SH-SY5Y (cell line): ENCODE data around the gene SHANK1.

ENCODE experiments used
- GATA2 ChIP-seq: IDR thresholded peaks from 2 replicates; pipeline ENCODE4 v1.6.1; 2011; ENCODE audit warnings: mild to moderate bottlenecking, low read depth, low read length
- GATA3 ChIP-seq: IDR thresholded peaks from 2 replicates; pipeline ENCODE4 v1.6.1; 2011; ENCODE audit warnings: low read depth, mild to moderate bottlenecking, low read length, moderate library complexity

SHANK1 gene

DNA sequence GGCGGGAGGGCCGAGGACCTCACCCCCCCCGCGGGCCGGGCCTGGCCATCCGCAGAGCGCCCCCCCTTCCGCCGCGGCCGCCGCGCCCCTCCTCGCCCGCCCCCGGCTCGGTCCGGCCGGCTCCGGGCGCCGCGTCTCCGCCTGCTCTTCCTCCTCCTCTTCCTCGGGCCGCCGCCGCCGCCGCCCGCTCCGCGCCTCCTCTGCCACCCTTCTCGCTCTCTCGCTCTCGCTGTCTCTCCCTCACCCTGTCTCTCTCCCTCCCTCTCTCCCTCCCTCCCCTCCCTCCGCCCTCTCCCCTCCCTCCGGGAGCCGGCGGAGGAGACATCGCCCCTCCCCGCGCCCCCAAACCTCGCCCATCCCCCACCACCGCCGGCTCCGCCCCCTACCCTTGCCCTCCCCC, at the start of gene SHANK1:
Gene SHANK1, minus strand, starts transcription at position 237 of the 400 bp plus-strand sequence. CDS start 2,883 bp downstream, outside the sequence.
- TF ChIP-seq GATA3 (no peak), GATA2 (no peak)

- no peak for TF ChIP-seq GATA3
- no peak for TF ChIP-seq GATA2
These were observed 48.7 kb upstream of the SHANK1 start for GRCh38 chr19:50768277-50768676.

GRCh38 chr19:50764409-50764808, 44.8 kb upstream of the SHANK1 start:
- TF ChIP-seq GATA3 (no peak), GATA2 (no peak)

GRCh38 chr19:50759886-50760285, 40.3 kb upstream of the SHANK1 start:
- no peak for TF ChIP-seq GATA2
- TF ChIP-seq GATA3: no peak

- TF ChIP-seq GATA2 (no peak), GATA3 (no peak)
These were observed 34.3 kb upstream of the SHANK1 start for GRCh38 chr19:50753879-50754278.

DNA sequence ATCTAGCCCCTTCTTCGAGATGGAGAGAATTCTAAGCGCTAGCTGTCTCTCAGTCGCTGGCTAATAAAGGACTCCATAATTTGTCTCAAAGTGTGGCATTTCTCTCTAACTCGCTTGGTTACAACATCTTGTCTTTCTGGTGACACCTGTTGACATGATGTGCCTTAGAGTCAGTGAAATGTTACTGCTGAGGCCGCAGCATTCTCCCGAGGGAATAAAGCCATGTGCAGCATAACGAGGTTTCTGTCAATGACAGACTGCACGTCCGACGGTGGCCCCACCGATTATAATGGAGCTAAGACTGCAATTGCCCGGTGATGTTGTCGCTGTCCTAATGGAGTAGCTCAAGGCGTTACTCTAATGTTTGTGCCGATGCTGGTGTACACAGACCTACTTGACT, 30.4 kb upstream of the SHANK1 start:
- no peak for TF ChIP-seq GATA2
- TF ChIP-seq GATA3: no peak

GRCh38 chr19:50749490-50749889, 29.9 kb upstream of the SHANK1 start:
- TF ChIP-seq GATA3 (no peak), GATA2 (no peak)

DNA sequence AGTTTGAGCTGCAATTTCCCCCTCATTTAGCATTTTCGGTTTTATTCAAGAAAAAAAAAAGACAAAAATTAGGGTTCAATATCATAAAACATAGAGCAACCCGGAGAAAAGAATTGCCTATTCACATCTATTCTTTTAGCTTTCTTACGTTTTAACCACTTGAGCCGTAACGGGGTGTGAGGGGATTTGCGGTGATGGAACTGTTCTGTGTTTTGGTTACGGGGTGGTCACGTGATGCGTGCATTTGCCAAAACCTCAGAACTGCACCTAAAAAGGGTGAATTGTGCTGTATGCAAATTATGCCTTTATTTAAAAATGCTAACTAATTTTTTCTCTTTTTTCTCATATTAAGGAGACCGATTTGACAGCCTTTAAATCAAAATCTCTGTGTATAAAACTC, 25.6 kb upstream of the SHANK1 start:
- TF ChIP-seq GATA2: no peak
- no peak for TF ChIP-seq GATA3

DNA sequence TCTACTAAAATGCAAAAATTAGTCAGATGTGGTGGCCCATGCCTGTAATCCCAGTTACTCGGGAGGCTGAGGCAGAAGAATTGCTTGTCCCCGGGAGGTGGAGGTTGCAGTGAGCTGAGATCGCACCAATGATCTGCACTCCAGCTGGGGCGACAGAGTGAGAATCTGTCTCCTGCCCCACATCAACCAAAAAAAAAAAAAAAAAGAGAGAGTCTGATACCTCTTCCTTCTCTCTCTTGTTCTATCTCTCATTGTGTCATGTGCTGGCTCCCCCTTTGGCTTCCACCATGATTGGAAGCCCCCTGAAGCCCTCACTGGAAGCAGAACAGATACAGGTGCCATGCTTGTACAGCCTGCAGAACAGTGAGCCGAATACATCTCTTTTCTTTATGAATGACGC, 23.9 kb upstream of the SHANK1 start:
- TF ChIP-seq GATA3 (no peak), GATA2 (no peak)

DNA sequence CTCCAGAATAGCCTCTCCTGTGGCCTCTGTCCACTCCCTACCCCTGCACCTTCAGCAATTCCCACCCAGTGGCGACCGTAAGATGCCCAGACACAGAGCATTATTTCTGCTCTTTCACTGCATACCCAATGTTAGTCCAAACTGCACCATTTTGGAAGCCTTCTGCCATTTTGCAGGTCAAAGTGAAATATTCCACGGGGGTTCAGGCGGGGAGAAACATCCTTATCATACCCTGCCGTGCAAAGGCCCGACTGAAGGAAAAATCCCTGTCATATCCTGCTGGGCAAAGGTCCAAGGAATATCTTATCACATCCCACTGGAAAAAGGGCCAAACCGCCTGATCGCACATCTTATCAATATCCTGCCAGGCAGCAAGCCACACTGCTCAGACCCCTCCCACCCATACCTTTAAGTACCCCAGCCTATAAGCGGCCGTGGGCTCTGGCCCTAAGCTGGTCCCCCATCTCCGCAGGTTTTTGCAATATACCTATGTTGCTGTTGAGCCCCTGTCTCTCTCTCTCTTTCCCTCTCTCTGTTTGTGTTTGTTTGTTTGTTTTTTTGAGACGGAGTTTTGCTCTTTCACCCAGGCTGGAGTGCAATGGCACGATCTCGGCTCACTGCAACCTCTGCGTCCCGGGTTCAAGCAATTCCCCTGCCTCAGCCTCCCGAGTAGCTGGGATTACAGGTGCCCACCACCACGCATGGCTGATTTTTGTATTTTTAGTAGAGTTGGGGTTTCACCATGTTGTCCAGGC, 21.8 kb upstream of the SHANK1 start:
- no peak for TF ChIP-seq GATA3
- TF ChIP-seq GATA2: no peak

GRCh38 chr19:50739914-50740426, 20.4 kb upstream of the SHANK1 start:
- no peak for TF ChIP-seq GATA3

DNA sequence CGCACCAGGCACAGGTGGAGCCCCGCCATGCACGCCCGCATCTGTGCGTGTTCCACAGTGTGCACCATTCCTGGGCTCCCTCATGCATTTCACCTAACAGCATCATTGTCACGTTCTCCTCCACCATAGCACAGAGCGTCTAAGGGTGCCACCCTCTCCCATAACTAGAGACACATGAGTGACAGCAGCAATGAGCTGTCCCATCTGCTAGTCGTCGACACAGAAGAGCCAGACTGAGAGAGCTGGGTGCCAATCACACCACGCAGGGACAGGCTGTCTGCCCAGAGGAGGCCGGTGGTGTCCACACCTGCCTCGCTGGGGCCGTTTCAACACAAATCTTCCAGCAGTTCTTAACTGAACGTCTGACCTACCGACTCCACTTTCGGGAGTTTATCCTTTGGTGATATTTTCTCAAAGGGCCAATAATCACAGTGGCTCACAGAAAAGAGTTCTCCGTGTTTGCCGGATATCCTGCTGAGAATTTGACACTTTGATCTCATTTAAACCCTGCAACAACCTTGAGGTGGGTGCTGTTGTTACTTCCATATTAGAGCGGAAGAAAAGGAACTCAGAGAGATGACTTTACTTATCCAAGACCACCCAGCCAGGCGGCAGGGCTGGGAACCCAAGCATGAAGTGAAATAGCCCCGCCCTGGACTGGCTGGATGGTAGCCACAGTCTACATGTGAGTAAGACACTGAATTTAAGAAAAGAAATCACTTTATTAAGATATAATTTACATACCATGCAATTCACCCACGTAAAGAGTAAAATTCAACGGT, 19.7 kb upstream of the SHANK1 start:
- TF ChIP-seq GATA3 (no peak), GATA2 (no peak)

DNA sequence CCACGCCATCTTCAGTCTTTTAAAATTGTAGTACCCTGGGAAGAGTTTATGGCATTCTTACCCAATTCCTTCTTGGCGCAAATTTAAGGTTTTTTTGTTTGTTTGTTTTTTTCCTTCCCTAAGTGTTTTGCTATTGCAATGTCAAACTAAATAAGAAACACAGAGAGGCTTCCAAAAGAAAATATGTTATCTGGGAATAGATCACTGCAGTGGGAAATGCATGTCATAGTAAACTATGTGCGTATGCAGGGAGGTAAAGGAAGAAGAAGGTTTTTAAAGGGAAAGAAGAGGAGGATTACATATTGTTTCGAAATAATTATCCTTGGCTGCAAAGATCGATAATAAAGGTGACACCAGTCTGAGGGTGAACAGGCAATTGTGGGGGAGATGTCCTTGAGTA, 16.7 kb upstream of the SHANK1 start:
- no peak for TF ChIP-seq GATA2
- no peak for TF ChIP-seq GATA3

- TF ChIP-seq GATA2: no peak
- TF ChIP-seq GATA3: no peak
These were observed 16.3 kb upstream of the SHANK1 start for GRCh38 chr19:50735869-50736268.

DNA sequence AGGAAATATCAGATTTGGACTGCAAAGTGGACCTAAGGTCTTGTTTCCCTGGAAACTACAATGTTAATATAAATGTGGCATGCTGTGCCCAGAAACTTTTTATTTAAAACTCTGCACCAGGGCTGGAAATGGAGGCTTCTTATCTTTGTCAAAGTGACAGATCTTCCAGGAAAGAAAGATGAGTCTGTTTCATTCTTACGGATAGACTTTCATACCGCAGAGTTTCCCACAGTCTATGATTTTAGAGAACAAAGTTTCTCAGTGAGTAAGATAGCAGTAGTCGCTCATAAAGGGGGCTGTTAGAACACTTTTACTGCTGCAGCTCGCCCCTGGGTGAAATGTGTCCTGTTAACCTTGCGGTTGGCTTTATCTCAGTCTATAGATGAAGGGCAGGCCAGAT, 10.3 kb upstream of the SHANK1 start:
- TF ChIP-seq GATA2 (no peak), GATA3 (no peak)
